Activated CD4-positive, alpha-beta memory T cell treated with anti-CD3 and anti-CD28 coated beads for 36 hours (primary cell): ENCODE results near the gene TACR1. TPM values are rescaled to one million over a fixed set of nuclear protein-coding genes. Genes with fewer than 3 reads are reported as not detected.

Experiments
- CTCF ChIA-PET: fragments of 350-600 bp; sonication (Branson Sonifier 250); formaldehyde crosslinking; loops from one replicate; lab custom pipeline; 2021; ENCODE audit warnings: antibody characterized with exemption, inconsistent platforms; lab: Charles Lee
- POLR2A ChIA-PET: fragments of 350-600 bp; sonication (Branson Sonifier 250); formaldehyde crosslinking; loops from one replicate; lab custom pipeline; 2021; ENCODE audit warnings: antibody characterized with exemption; lab: Charles Lee
- DNase-seq: peaks from one replicate; pipeline ENCODE4 v3.0.0-alpha.2; 2020
- H3K27ac Mint-ChIP-seq: one replicate; pipeline ENCODE4 v1.8.0; 2021; ENCODE audit warnings: mixed read lengths
- H3K27me3 Mint-ChIP-seq: one replicate; pipeline ENCODE4 v1.8.0; 2021; ENCODE audit warnings: mixed read lengths
- H3K36me3 Mint-ChIP-seq: one replicate; pipeline ENCODE4 v1.8.0; 2021; ENCODE audit warnings: mixed read lengths
- H3K4me1 Mint-ChIP-seq: one replicate; pipeline ENCODE4 v1.8.0; 2021; ENCODE audit warnings: low read depth, mixed read lengths
- H3K4me3 Mint-ChIP-seq: one replicate; pipeline ENCODE4 v1.8.0; 2021; ENCODE audit warnings: mild to moderate bottlenecking, mixed read lengths
- H3K9me3 Mint-ChIP-seq: one replicate; pipeline ENCODE4 v1.8.0; 2021; ENCODE audit warnings: mixed read lengths
- intact Hi-C: fragments of 100-400 bp; cut with micrococcal nuclease; formaldehyde crosslinking; loops from one replicate; pipeline ENCODE4 v1.15.1; 2023
- total RNA-seq, 2 experiments: library from RNA; stranded (reverse); gene quantifications; one replicate each; pipeline ENCODE4 v1.2.3, GENCODE V29; 2021

TACR1 gene
- total RNA-seq, 2 experiments from 2014 or later: not detected

GRCh38 chr2:75031906-75032803 lies 167.2 kb downstream of the TACR1 start:
- intact Hi-C loops: no loop called here
- ChIA-PET CTCF (no interaction called here), POLR2A (no interaction called here)
- Mint-ChIP-seq H3K27me3 (no peaks in the 10 kb centered on the region), H3K4me1 (no peaks in the 10 kb centered on the region), H3K4me3 (no peak overlapping the region), H3K27ac (no peak overlapping the region), H3K9me3 (no peaks in the 10 kb centered on the region), H3K36me3 (no peaks in the 10 kb centered on the region)
- no peak for DNase-seq

GRCh38 chr2:75031171-75031570 lies 168.1 kb downstream of the TACR1 start:
- Mint-ChIP-seq H3K4me3 (no peak overlapping the region), H3K27ac (no peak overlapping the region), H3K36me3 (no peaks in the 10 kb centered on the region), H3K27me3 (no peaks in the 10 kb centered on the region), H3K9me3 (no peaks in the 10 kb centered on the region), H3K4me1 (no peaks in the 10 kb centered on the region)
- intact Hi-C loops: no loop called here
- ChIA-PET POLR2A (no interaction called here), CTCF (no interaction called here)
- no peak for DNase-seq

GRCh38 chr2:75030218-75031009 lies 168.9 kb downstream of the TACR1 start:
- Mint-ChIP-seq H3K27ac (no peak overlapping the region), H3K27me3 (no peaks in the 10 kb centered on the region), H3K4me1 (no peaks in the 10 kb centered on the region), H3K4me3 (no peak overlapping the region), H3K9me3 (no peaks in the 10 kb centered on the region), H3K36me3 (no peaks in the 10 kb centered on the region)
- intact Hi-C loops: no loop called here
- DNase-seq: no peak
- ChIA-PET POLR2A (no interaction called here), CTCF (no interaction called here)

- Mint-ChIP-seq H3K36me3 (no peaks in the 10 kb centered on the region), H3K4me3 (no peak overlapping the region), H3K4me1 (no peaks in the 10 kb centered on the region), H3K9me3 (no peaks in the 10 kb centered on the region), H3K27me3 (no peaks in the 10 kb centered on the region), H3K27ac (no peak overlapping the region)
- intact Hi-C loops: no loop called here
- ChIA-PET POLR2A (no interaction called here), CTCF (no interaction called here)
- DNase-seq: no peak
These were observed 171.4 kb downstream of the TACR1 start for GRCh38 chr2:75027886-75028285.

GRCh38 chr2:75025633-75026380 lies 173.5 kb downstream of the TACR1 start:
- no peak for DNase-seq
- no peaks in the 10 kb centered on the region for H3K9me3 Mint-ChIP-seq
- no peak overlapping the region for H3K4me3 Mint-ChIP-seq
- POLR2A ChIA-PET: no interaction called here
- no peaks in the 10 kb centered on the region for H3K27me3 Mint-ChIP-seq
- CTCF ChIA-PET: no interaction called here
- H3K27ac Mint-ChIP-seq: no peak overlapping the region
- H3K4me1 Mint-ChIP-seq: no peaks in the 10 kb centered on the region
- H3K36me3 Mint-ChIP-seq: no peaks in the 10 kb centered on the region
- intact Hi-C loops: no loop called here

GRCh38 chr2:75025216-75025615 lies 174.1 kb downstream of the TACR1 start:
- intact Hi-C loops: no loop called here
- ChIA-PET CTCF (no interaction called here), POLR2A (no interaction called here)
- Mint-ChIP-seq H3K27me3 (no peaks in the 10 kb centered on the region), H3K9me3 (no peaks in the 10 kb centered on the region), H3K4me3 (no peak overlapping the region), H3K4me1 (no peaks in the 10 kb centered on the region), H3K27ac (no peak overlapping the region), H3K36me3 (no peaks in the 10 kb centered on the region)
- no peak for DNase-seq

- H3K9me3 Mint-ChIP-seq: no peaks in the 10 kb centered on the region
- no peaks in the 10 kb centered on the region for H3K4me1 Mint-ChIP-seq
- ChIA-PET POLR2A (no interaction called here), CTCF (no interaction called here)
- no peak for DNase-seq
- no peaks in the 10 kb centered on the region for H3K27me3 Mint-ChIP-seq
- intact Hi-C loops: no loop called here
- H3K27ac Mint-ChIP-seq: no peak overlapping the region
- H3K36me3 Mint-ChIP-seq: no peaks in the 10 kb centered on the region
- H3K4me3 Mint-ChIP-seq: no peak overlapping the region
These were observed 175.5 kb downstream of the TACR1 start for GRCh38 chr2:75023666-75024455.

GRCh38 chr2:75022516-75022915 lies 176.8 kb downstream of the TACR1 start:
- H3K36me3 Mint-ChIP-seq: no peaks in the 10 kb centered on the region
- no peaks in the 10 kb centered on the region for H3K27me3 Mint-ChIP-seq
- H3K4me1 Mint-ChIP-seq: no peaks in the 10 kb centered on the region
- intact Hi-C loops: no loop called here
- ChIA-PET CTCF (no interaction called here), POLR2A (no interaction called here)
- no peak overlapping the region for H3K4me3 Mint-ChIP-seq
- H3K9me3 Mint-ChIP-seq: no peaks in the 10 kb centered on the region
- H3K27ac Mint-ChIP-seq: no peak overlapping the region
- DNase-seq: no peak

- Mint-ChIP-seq H3K36me3 (no peaks in the 10 kb centered on the region), H3K4me3 (no peak overlapping the region), H3K27ac (no peak overlapping the region), H3K27me3 (no peaks in the 10 kb centered on the region), H3K9me3 (no peaks in the 10 kb centered on the region), H3K4me1 (no peaks in the 10 kb centered on the region)
- CTCF ChIA-PET: interaction anchor here (0.7 kb wide), 1 partner anchor 22 kb away, joined by 3 read pairs; no protein-coding TSS in a partner anchor
- POLR2A ChIA-PET: no interaction called here
- no peak for DNase-seq
- intact Hi-C loops: no loop called here
These were observed 177.6 kb downstream of the TACR1 start for GRCh38 chr2:75021672-75022071.

- Mint-ChIP-seq H3K36me3 (no peaks in the 10 kb centered on the region), H3K27me3 (no peaks in the 10 kb centered on the region), H3K4me3 (no peak overlapping the region), H3K27ac (no peak overlapping the region), H3K9me3 (no peaks in the 10 kb centered on the region), H3K4me1 (no peaks in the 10 kb centered on the region)
- intact Hi-C loops: no loop called here
- CTCF ChIA-PET: no interaction called here
- no peak for DNase-seq
- POLR2A ChIA-PET: no interaction called here
These were observed 178.8 kb downstream of the TACR1 start for GRCh38 chr2:75020476-75020875.

- DNase-seq: no peak
- POLR2A ChIA-PET: no interaction called here
- Mint-ChIP-seq H3K36me3 (no peaks in the 10 kb centered on the region), H3K4me1 (no peaks in the 10 kb centered on the region), H3K9me3 (no peaks in the 10 kb centered on the region), H3K27me3 (no peaks in the 10 kb centered on the region), H3K27ac (no peak overlapping the region), H3K4me3 (no peak overlapping the region)
- intact Hi-C loops: no loop called here
- CTCF ChIA-PET: no interaction called here
These were observed 179.5 kb downstream of the TACR1 start for GRCh38 chr2:75019790-75020189.
